WTC11 (cell line): ENCODE results near the gene FOXP1. TPM values are rescaled to one million over a fixed set of nuclear protein-coding genes. Genes with fewer than 3 reads are reported as not detected.

Experiments
- ATAC-seq: fragments of 200-7000 bp; cut with Tn5 transposase; 2 replicates; pipeline ENCODE4 v1.10.0; 2021; ENCODE audit warnings: mild to moderate bottlenecking, moderate library complexity
- CTCF ChIA-PET: fragments of 300-600 bp; sonication (Branson Sonifier 250); formaldehyde crosslinking; loops from one replicate; lab custom pipeline; 2021; ENCODE audit warnings: antibody characterized with exemption; lab: Charles Lee
- POLR2A ChIA-PET: fragments of 350-600 bp; sonication (Branson Sonifier 250); formaldehyde crosslinking; loops from one replicate; lab custom pipeline; 2021; ENCODE audit warnings: antibody characterized with exemption; lab: Charles Lee
- DNase-seq: peaks from one replicate; pipeline ENCODE4 v3.0.0; 2021; ENCODE audit warnings: low spot score
- H3K27ac Mint-ChIP-seq: 2 replicates; pipeline ENCODE4 v1.8.0; 2021; ENCODE audit warnings: mixed read lengths
- H3K27me3 Mint-ChIP-seq: 2 replicates; pipeline ENCODE4 v1.8.0; 2021; ENCODE audit warnings: low read depth, mild to moderate bottlenecking, moderate library complexity, mixed read lengths
- H3K36me3 Mint-ChIP-seq: 2 replicates; pipeline ENCODE4 v1.8.0; 2021; ENCODE audit warnings: mixed read lengths
- H3K4me1 Mint-ChIP-seq: 2 replicates; pipeline ENCODE4 v1.8.0; 2022; ENCODE audit warnings: mixed read lengths
- H3K4me3 Mint-ChIP-seq: 2 replicates; pipeline ENCODE4 v1.8.0; 2021; ENCODE audit warnings: mild to moderate bottlenecking, moderate library complexity, mixed read lengths
- H3K9me3 Mint-ChIP-seq: 2 replicates; pipeline ENCODE4 v1.8.0; 2021; ENCODE audit warnings: mixed read lengths
- ATF2 ChIP-seq: sonication (generic); formaldehyde crosslinking; IDR thresholded peaks from 2 replicates; pipeline ENCODE4 v1.8.1; 2022; ENCODE audit warnings: low read depth, missing genetic modification reagents, borderline replicate concordance
- ATF3 ChIP-seq: sonication (generic); formaldehyde crosslinking; conservative IDR thresholded peaks from 2 replicates; pipeline ENCODE4 v1.8.1; 2022; ENCODE audit warnings: mild to moderate bottlenecking, missing genetic modification reagents
- CDX4 ChIP-seq: fragments of 250-450 bp; sonication (Bioruptor Pico); IDR thresholded peaks from 2 replicates; pipeline ENCODE4 v1.9.0; 2021; ENCODE audit warnings: moderate library complexity, mild to moderate bottlenecking, inconsistent platforms, borderline replicate concordance
- CREB1 ChIP-seq: sonication (generic); formaldehyde crosslinking; IDR thresholded peaks from 2 replicates; pipeline ENCODE4 v1.8.0; 2023; ENCODE audit warnings: mild to moderate bottlenecking, missing genetic modification reagents
- EMX1 ChIP-seq: fragments of 250-450 bp; sonication (Bioruptor Pico); IDR thresholded peaks from 2 replicates; pipeline ENCODE4 v1.8.0; 2021; ENCODE audit warnings: mild to moderate bottlenecking
- ERG ChIP-seq: fragments of 250-450 bp; sonication (Bioruptor Pico); IDR thresholded peaks from 2 replicates; pipeline ENCODE4 v1.8.0; 2021; ENCODE audit warnings: mild to moderate bottlenecking
- ETV6 ChIP-seq: sonication (generic); formaldehyde crosslinking; IDR thresholded peaks from 2 replicates; pipeline ENCODE4 v1.8.1; 2022; ENCODE audit warnings: mild to moderate bottlenecking, missing genetic modification reagents
- GTF2I ChIP-seq: fragments of 250-450 bp; sonication (Bioruptor Pico); conservative IDR thresholded peaks from 2 replicates; pipeline ENCODE4 v1.4.0; 2021; ENCODE audit warnings: mild to moderate bottlenecking
- IRF1 ChIP-seq: sonication (generic); formaldehyde crosslinking; IDR thresholded peaks from 2 replicates; pipeline ENCODE4 v1.8.0; 2023; ENCODE audit warnings: missing genetic modification reagents
- MXD4 ChIP-seq: fragments of 250-450 bp; sonication (Bioruptor Pico); IDR thresholded peaks from 2 replicates; pipeline ENCODE4 v1.8.0; 2021; ENCODE audit warnings: mild to moderate bottlenecking, moderate library complexity, borderline replicate concordance
- MYBL2 ChIP-seq: sonication (generic); formaldehyde crosslinking; IDR thresholded peaks from 2 replicates; pipeline ENCODE4 v1.8.1; 2023; ENCODE audit warnings: mild to moderate bottlenecking, moderate library complexity, missing genetic modification reagents
- NFYB ChIP-seq: sonication (generic); formaldehyde crosslinking; conservative IDR thresholded peaks from 2 replicates; pipeline ENCODE4 v1.8.0; 2022; ENCODE audit warnings: low read depth, missing genetic modification reagents
- NR2C2 ChIP-seq: sonication (generic); formaldehyde crosslinking; IDR thresholded peaks from 2 replicates; pipeline ENCODE4 v1.8.0; 2022; ENCODE audit warnings: mild to moderate bottlenecking, missing genetic modification reagents
- NR3C1 ChIP-seq: sonication (generic); formaldehyde crosslinking; conservative IDR thresholded peaks from 2 replicates; pipeline ENCODE4 v1.8.1; 2023; ENCODE audit warnings: low read depth, mild to moderate bottlenecking, missing genetic modification reagents
- OVOL2 ChIP-seq: fragments of 250-450 bp; sonication (Bioruptor Pico); IDR thresholded peaks from 2 replicates; pipeline ENCODE4 v1.9.0; 2021; ENCODE audit warnings: mild to moderate bottlenecking, borderline replicate concordance
- PREB ChIP-seq: sonication (generic); formaldehyde crosslinking; IDR thresholded peaks from 2 replicates; pipeline ENCODE4 v1.8.1; 2022; ENCODE audit warnings: mild to moderate bottlenecking, missing genetic modification reagents, moderate library complexity, borderline replicate concordance
- RORB ChIP-seq: fragments of 250-450 bp; sonication (Bioruptor Pico); IDR thresholded peaks from 2 replicates; pipeline ENCODE4 v1.9.0; 2021; ENCODE audit warnings: mild to moderate bottlenecking
- TCF7 ChIP-seq: sonication (generic); formaldehyde crosslinking; IDR thresholded peaks from 2 replicates; pipeline ENCODE4 v1.8.0; 2022; ENCODE audit warnings: mild to moderate bottlenecking, low read depth, missing genetic modification reagents, moderate library complexity
- USF1 ChIP-seq: sonication (generic); formaldehyde crosslinking; IDR thresholded peaks from 2 replicates; pipeline ENCODE4 v1.8.0; 2022; ENCODE audit warnings: mild to moderate bottlenecking, missing genetic modification reagents
- ZNF138 ChIP-seq: sonication (generic); formaldehyde crosslinking; conservative IDR thresholded peaks from 2 replicates; pipeline ENCODE4 v1.8.1; 2022; ENCODE audit warnings: mild to moderate bottlenecking, moderate library complexity, missing genetic modification reagents
- ZNF416 ChIP-seq: fragments of 250-450 bp; sonication (Bioruptor Pico); IDR thresholded peaks from 2 replicates; pipeline ENCODE4 v1.9.0; 2021; ENCODE audit warnings: mild to moderate bottlenecking, inconsistent platforms
- ZNF423 ChIP-seq: fragments of 250-450 bp; sonication (Bioruptor Pico); IDR thresholded peaks from 2 replicates; pipeline ENCODE4 v2.1.2; 2022; ENCODE audit warnings: mild to moderate bottlenecking, moderate library complexity
- total RNA-seq: library from RNA; stranded (reverse); gene quantifications from 3 replicates; pipeline ENCODE4 v1.2.3, GENCODE V29; 2021

The FOXP1 gene
- total RNA-seq, 1 experiment from 2014 or later = 25.8 TPM

- DNase-seq (no peak), ATAC-seq (no peak)
- POLR2A ChIA-PET = no interaction called here
- H3K36me3 Mint-ChIP-seq = peaks cover 23% of the 10 kb centered on the region
- H3K4me3 Mint-ChIP-seq = no peak overlapping the region
- TF ChIP-seq MXD4 (CRISPR knock-in tag) (no peak), ATF2 (no peak), OVOL2 (CRISPR knock-in tag) (no peak), USF1 (no peak)
- H3K9me3 Mint-ChIP-seq = peaks cover 23% of the 10 kb centered on the region
- no peaks in the 10 kb centered on the region for H3K27me3 Mint-ChIP-seq
- H3K4me1 Mint-ChIP-seq = no peaks in the 10 kb centered on the region
- CTCF ChIA-PET = no interaction called here
- no peak overlapping the region for H3K27ac Mint-ChIP-seq
These were observed 252.6 kb downstream of the FOXP1 start for GRCh38 chr3:71330909-71331308.

- Mint-ChIP-seq H3K27ac (no peak overlapping the region), H3K36me3 (peaks cover 23% of the 10 kb centered on the region), H3K9me3 (peaks cover 23% of the 10 kb centered on the region), H3K27me3 (no peaks in the 10 kb centered on the region), H3K4me1 (no peaks in the 10 kb centered on the region), H3K4me3 (no peak overlapping the region)
- ATAC-seq (no peak), DNase-seq (no peak)
- no peak for TF ChIP-seq CDX4 (CRISPR knock-in tag)
- no peak for TF ChIP-seq IRF1 (CRISPR knock-in tag)
- TF ChIP-seq EMX1 (CRISPR knock-in tag) = no peak
- TF ChIP-seq ATF3 = no peak
- TF ChIP-seq PREB (CRISPR knock-in tag) = no peak
- TF ChIP-seq CREB1 = no peak
- no peak for TF ChIP-seq ERG
- TF ChIP-seq ETV6 = no peak
- no peak for TF ChIP-seq NR3C1 (CRISPR knock-in tag)
- no peak for TF ChIP-seq MYBL2 (CRISPR knock-in tag)
- TF ChIP-seq ZNF416 (CRISPR knock-in tag) = no peak
- TF ChIP-seq ZNF423 (CRISPR knock-in tag) = no peak
- TF ChIP-seq GTF2I (CRISPR knock-in tag) = no peak
- TF ChIP-seq TCF7 (CRISPR knock-in tag) = no peak
- no peak for TF ChIP-seq NFYB (CRISPR knock-in tag)
- TF ChIP-seq USF1 = no peak
- no peak for TF ChIP-seq ZNF138 (CRISPR knock-in tag)
- TF ChIP-seq RORB (CRISPR knock-in tag) = no peak
- TF ChIP-seq NR2C2 (CRISPR knock-in tag) = no peak
- ChIA-PET CTCF (no interaction called here), POLR2A (no interaction called here)
These were observed 253.0 kb downstream of the FOXP1 start for GRCh38 chr3:71330505-71330904.
